Endodermal cell (in vitro differentiated cells): ENCODE data around the gene CHL1. TPM values are rescaled to one million over a fixed set of nuclear protein-coding genes. Genes with fewer than 3 reads are reported as not detected.

Source experiments
- DNase-seq: peaks from one replicate; pipeline ENCODE4 v3.0.0-alpha.2; 2017
- H3K27ac ChIP-seq: 2 replicates; pipeline ENCODE4 v1.5.1; 2013; ENCODE audit warnings: mild to moderate bottlenecking, low read depth, low read length, moderate library complexity
- H3K27me3 ChIP-seq: 2 replicates; pipeline ENCODE4 v1.6.1; 2013; ENCODE audit warnings: mild to moderate bottlenecking, low read length, moderate library complexity; ENCODE audit not compliant: insufficient read depth, control insufficient read depth, poor library complexity, severe bottlenecking
- H3K36me3 ChIP-seq: 2 replicates; pipeline ENCODE4 v1.7.0; 2013; ENCODE audit warnings: mild to moderate bottlenecking, low read length, moderate library complexity; ENCODE audit not compliant: control insufficient read depth, insufficient read depth
- H3K4me1 ChIP-seq: one replicate; pipeline ENCODE4 v1.7.0; 2013; ENCODE audit warnings: low read length; ENCODE audit not compliant: control insufficient read depth, insufficient read depth
- H3K4me3 ChIP-seq: 2 replicates; pipeline ENCODE4 v1.5.1; 2013; ENCODE audit warnings: mild to moderate bottlenecking, low read length, moderate library complexity
- H3K9ac ChIP-seq: 2 replicates; pipeline ENCODE4 v1.6.1; 2013; ENCODE audit warnings: mild to moderate bottlenecking, low read length, moderate library complexity; ENCODE audit not compliant: poor library complexity, severe bottlenecking; ENCODE audit errors: extremely low read depth
- H3K9me3 ChIP-seq: 2 replicates; pipeline ENCODE4 v1.6.1; 2013; ENCODE audit warnings: mild to moderate bottlenecking, low read length, moderate library complexity; ENCODE audit not compliant: control insufficient read depth
- H3K27ac Mint-ChIP-seq: 2 replicates; pipeline ENCODE4 v1.8.0; 2020; ENCODE audit warnings: mixed read lengths
- H3K27me3 Mint-ChIP-seq: 2 replicates; pipeline ENCODE4 v1.8.0; 2021; ENCODE audit warnings: mild to moderate bottlenecking, mixed read lengths; ENCODE audit not compliant: insufficient read depth
- H3K36me3 Mint-ChIP-seq: 2 replicates; pipeline ENCODE4 v1.8.0; 2020; ENCODE audit warnings: low read depth, mixed read lengths
- H3K4me1 Mint-ChIP-seq: 2 replicates; pipeline ENCODE4 v1.8.0; 2020; ENCODE audit warnings: mixed read lengths
- H3K4me3 Mint-ChIP-seq: 2 replicates; pipeline ENCODE4 v1.8.0; 2020; ENCODE audit warnings: mild to moderate bottlenecking, moderate library complexity, mixed read lengths
- H3K9me3 Mint-ChIP-seq: 2 replicates; pipeline ENCODE4 v1.8.0; 2020; ENCODE audit warnings: mild to moderate bottlenecking, mixed read lengths
- WGBS, 2 experiments: methylation state at CpG; one replicate each; pipeline versions ENCODE4 v1.1.5 to v1.1.7; 2013; ENCODE audit warnings: missing lambda C conversion rate in 2 of 2, mixed read lengths in 1 of 2; ENCODE audit not compliant: insufficient coverage in 1 of 2, insufficient read length in 1 of 2; 5-methylcytosine and 5-hydroxymethylcytosine counted together
- total RNA-seq, 2 donors: library from RNA; stranded (reverse); fragmentation: NEBNext Ultra II Directional in 1 of 2; extraction: Animal tissue kit (Norgen Biotek cat#: 25700) in 1 of 2; gene quantifications; 2 replicates in 1 of 2; 3 replicates in 1 of 2; pipeline ENCODE4 v1.2.1, GENCODE V29; 2021
- TF ChIP-seq, protein P1 (sequence below): fragments of 200-600 bp; sonication (generic); conservative IDR thresholded peaks from 2 replicates; pipeline ENCODE4 v1.5.0; 2021; ENCODE audit warnings: antibody characterized with exemption, mild to moderate bottlenecking

Gene CHL1
- total RNA-seq, 2 donors from 2014 or later, result 2.2 to 2.8 TPM

DNA sequence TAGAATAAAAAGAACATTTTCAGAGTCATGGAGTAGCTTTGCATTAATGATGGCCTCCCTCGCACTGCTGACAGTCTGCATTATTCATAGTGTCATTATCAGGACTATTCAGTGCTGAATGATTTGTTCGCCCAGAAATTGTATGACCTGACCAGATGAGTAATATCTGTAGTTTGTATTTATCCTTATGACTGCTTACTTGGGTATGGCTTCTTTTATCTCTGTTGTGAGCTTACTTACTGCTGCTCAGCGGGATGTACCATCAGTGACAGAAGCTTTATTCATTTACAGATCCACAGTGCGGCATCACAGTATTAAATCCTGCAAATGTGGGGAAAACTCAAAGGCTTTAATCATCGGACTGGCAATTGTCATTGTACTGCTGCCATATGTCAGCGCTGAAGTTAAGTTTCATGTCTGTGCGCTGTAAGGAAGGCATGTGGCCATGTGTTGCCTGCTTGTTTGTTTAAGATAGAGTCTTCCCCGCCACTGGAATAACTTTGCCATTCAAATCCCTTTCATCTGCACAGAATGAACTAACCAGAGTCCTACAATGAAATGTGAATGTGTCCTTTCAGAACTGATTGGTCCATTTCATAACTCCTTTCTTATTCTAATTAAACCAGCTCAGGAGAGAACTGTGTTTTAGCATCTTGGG is 262.2 kb downstream of the CHL1 start:
- no peak overlapping the region for H3K9ac ChIP-seq
- TF ChIP-seq, protein P1, sequence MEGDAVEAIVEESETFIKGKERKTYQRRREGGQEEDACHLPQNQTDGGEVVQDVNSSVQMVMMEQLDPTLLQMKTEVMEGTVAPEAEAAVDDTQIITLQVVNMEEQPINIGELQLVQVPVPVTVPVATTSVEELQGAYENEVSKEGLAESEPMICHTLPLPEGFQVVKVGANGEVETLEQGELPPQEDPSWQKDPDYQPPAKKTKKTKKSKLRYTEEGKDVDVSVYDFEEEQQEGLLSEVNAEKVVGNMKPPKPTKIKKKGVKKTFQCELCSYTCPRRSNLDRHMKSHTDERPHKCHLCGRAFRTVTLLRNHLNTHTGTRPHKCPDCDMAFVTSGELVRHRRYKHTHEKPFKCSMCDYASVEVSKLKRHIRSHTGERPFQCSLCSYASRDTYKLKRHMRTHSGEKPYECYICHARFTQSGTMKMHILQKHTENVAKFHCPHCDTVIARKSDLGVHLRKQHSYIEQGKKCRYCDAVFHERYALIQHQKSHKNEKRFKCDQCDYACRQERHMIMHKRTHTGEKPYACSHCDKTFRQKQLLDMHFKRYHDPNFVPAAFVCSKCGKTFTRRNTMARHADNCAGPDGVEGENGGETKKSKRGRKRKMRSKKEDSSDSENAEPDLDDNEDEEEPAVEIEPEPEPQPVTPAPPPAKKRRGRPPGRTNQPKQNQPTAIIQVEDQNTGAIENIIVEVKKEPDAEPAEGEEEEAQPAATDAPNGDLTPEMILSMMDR, result no peak
- H3K36me3 ChIP-seq, result no peaks in the 10 kb centered on the region
- no peak overlapping the region for H3K4me3 Mint-ChIP-seq
- no peak for DNase-seq
- no peaks in the 10 kb centered on the region for H3K27me3 Mint-ChIP-seq
- no peaks in the 10 kb centered on the region for H3K27me3 ChIP-seq
- 81% methylated on average over 7 to 8 of the region's 8 CpGs for WGBS, 2 experiments
- no peaks in the 10 kb centered on the region for H3K4me1 ChIP-seq
- H3K4me3 ChIP-seq, result no peak overlapping the region
- H3K27ac ChIP-seq, result peak overlapping the region; percentile 17
- peaks cover 3% of the 10 kb centered on the region for H3K4me1 Mint-ChIP-seq
- no peak overlapping the region for H3K27ac Mint-ChIP-seq
- H3K9me3 Mint-ChIP-seq, result no peaks in the 10 kb centered on the region
- H3K36me3 Mint-ChIP-seq, result no peaks in the 10 kb centered on the region
- peaks cover 88% of the 10 kb centered on the region for H3K9me3 ChIP-seq
